ENCODE measurements around the gene AGBL1.
"Not testable (repeated sequence)": the region's sequence is repeated elsewhere in the genome, so short reads cannot be mapped to it uniquely, and the experiment has no call there.

Gene AGBL1

GRCh38 chr15:86089422-86089821, 9.8 kb downstream of the AGBL1 start:
- DNase-seq: no peak

- DNase-seq: no peak
Observed at GRCh38 chr15:86101818-86102217, 22.1 kb downstream of the AGBL1 start.

GRCh38 chr15:86103825-86104224, 24.2 kb downstream of the AGBL1 start:
- DNase-seq: no peak

- DNase-seq: no peak
Observed at GRCh38 chr15:86106306-86106705, 26.6 kb downstream of the AGBL1 start.

GRCh38 chr15:86115145-86115801, 35.6 kb downstream of the AGBL1 start:
- DNase-seq: no peak

- no peak for DNase-seq
Observed at GRCh38 chr15:86121568-86122225, 42.0 kb downstream of the AGBL1 start.

- not testable (repeated sequence) for DNase-seq
Observed at GRCh38 chr15:86122691-86123391, 43.2 kb downstream of the AGBL1 start.

GRCh38 chr15:86125775-86126174, 46.1 kb downstream of the AGBL1 start:
- DNase-seq: no peak

- DNase-seq: no peak
Observed at GRCh38 chr15:86127547-86127946, 47.9 kb downstream of the AGBL1 start.

- DNase-seq: no peak
Observed at GRCh38 chr15:86135041-86135440, 55.4 kb downstream of the AGBL1 start.

GRCh38 chr15:86136861-86137260, 57.2 kb downstream of the AGBL1 start:
- DNase-seq: no peak

GRCh38 chr15:86138798-86139197, 59.1 kb downstream of the AGBL1 start:
- no peak for DNase-seq

GRCh38 chr15:86139828-86140227, 60.2 kb downstream of the AGBL1 start:
- no peak for DNase-seq

- DNase-seq: no peak
Observed at GRCh38 chr15:86154705-86155104, 75.0 kb downstream of the AGBL1 start.

GRCh38 chr15:86155551-86155950, 75.9 kb downstream of the AGBL1 start:
- DNase-seq: no peak

GRCh38 chr15:86157606-86158293, 78.1 kb downstream of the AGBL1 start:
- DNase-seq: no peak

- no peak for DNase-seq
Observed at GRCh38 chr15:86159468-86159867, 79.8 kb downstream of the AGBL1 start.

GRCh38 chr15:86161250-86161649, 81.6 kb downstream of the AGBL1 start:
- no peak for DNase-seq

- no peak for DNase-seq
Observed at GRCh38 chr15:86162172-86162591, 82.5 kb downstream of the AGBL1 start.

GRCh38 chr15:86162641-86163040, 83.0 kb downstream of the AGBL1 start:
- DNase-seq: no peak

GRCh38 chr15:86163816-86164215, 84.1 kb downstream of the AGBL1 start:
- DNase-seq: no peak

GRCh38 chr15:86164232-86164898, 84.7 kb downstream of the AGBL1 start:
- DNase-seq: no peak
